Measurements from ENCODE around the gene HPS3.
A peak's percentile ranks its signal among the peaks of the same experiment; 100 is the strongest.
"Not testable (repeated sequence)": the region's sequence is repeated elsewhere in the genome, so short reads cannot be mapped to it uniquely, and the experiment has no call there.

Gene HPS3

DNA sequence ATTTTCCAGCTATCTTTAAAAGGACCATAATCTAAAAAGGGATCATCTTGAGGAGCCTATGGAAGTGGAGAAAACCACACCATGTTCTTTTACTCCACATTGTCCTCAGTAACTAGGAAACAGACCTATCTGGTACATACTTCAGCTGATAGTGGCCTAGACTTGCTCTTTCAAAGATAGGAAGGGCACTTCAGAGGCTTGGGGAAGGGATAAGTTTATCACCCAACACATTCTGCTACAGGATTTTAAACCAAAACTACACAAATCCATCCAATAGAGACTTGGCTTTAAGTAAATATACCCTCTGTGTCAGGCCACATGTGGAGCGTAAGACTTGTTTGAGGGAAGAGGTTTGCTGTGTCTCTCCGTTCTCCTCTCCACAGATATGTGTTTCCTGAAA, 56.8 kb downstream of the HPS3 start:
- DNase-seq (ENCODE audit: low read depth) = no peak

DNA sequence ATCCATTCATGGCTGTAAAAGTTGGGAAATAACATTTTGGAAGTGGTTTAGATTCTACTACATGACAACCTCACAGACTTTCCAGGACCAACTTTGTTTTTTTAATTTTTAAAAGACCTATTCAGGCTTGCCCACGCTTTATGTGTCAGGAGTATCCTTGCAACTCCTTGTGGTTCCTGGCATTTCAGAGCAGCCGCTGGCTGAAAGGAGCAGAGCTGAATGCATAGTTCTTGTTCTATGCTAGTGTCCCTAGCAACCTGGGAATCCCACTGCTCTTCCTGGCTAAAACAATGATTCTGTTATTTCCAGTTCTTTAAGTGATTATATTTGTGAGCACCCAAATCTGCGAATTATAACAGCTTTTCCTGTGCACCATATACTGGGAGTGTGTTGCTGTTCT, 57.3 kb downstream of the HPS3 start:
- no peak for DNase-seq (ENCODE audit: low read depth)

DNA sequence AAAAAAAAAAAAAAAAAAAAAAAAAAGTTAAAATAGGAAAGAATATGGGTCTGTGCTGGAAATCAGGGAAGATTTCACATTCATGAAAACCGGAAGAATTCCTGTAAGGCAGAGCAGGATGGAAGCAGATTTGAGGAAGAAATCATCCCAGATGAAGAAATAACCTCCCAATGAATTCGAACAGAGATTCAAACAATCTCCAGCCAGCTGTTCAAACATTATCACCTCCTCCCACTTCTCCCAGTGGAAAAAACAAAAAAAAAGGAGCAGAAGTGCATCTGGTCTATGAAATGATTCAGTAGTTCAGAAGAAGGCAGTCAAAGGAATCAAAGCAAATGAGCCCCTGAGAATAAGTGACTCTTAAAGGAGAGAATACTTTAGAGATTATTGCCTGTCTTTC, 59.1 kb downstream of the HPS3 start:
- DNase-seq (ENCODE audit: low read depth) = no peak

DNA sequence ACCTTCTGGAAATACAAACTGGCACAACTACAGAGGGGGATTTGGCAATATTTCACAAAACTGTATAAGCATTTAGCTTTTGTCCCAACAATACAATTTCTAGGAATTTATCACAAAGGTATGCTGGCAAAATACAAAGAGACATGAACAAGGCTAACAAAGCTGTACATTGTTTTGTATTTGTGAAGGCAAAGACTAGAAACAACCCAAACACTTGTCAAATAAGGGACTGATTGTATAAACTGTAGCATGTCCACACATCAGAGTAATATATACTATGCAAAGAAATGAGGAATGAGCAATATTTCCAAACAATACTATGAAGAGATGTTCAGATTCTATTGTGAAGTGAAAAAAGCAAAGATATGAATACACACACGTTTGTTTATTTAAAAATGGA, 65.8 kb downstream of the HPS3 start:
- DNase-seq (ENCODE audit: low read depth) = no peak

DNA sequence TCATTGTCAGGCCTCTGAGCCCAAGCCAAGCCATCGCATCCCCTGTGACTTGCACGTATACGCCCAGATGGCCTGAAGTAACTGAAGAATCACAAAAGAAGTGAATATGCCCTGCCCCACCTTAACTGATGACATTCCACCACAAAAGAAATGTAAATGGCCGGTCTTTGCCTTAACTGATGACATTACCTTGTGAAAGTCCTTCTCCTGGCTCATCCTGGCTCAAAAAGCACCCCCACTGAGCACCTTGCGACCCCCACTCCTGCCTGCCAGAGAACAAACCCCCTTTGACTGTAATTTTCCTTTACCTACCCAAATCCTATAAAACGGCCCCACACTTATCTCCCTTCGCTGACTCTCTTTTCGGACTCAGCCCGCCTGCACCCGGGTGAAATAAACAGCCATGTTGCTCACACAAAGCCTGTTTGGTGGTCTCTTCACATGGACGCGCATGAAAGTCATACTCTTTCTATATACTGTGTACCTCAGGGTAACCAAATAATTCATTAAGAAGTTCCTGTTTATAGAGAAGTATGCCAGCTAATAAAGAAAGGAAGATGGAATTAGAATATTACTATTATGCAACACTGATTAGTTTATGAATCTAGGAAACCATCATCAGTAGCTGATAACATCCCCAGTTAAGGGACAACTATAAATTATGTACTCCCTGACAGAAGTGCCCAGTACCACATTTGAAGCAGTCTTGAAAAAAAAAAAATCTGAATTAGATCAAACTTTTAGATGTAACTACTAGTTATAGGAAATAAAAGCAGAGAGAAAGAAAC, 67.6 kb downstream of the HPS3 start:
- DNase-seq (ENCODE audit: low read depth) = not testable (repeated sequence)

DNA sequence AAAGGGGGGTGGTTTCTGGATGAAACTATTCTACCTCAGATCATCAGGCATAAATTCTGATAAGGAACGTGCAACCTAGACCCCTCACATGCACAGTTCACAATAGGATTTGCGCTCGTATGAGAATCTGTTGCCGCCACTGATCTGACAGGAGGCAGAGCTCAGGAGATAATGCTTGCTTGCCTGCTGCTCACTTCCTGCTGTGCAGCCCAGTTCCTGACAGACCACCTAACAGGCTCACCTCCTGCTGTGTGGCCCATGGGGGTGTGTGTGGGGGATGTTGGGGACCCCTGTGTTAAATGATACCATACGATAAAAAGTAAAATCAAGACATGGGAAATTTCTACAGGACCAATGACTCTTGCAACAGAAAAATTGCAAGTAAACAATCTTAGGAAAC, 68.2 kb downstream of the HPS3 start:
- DNase-seq (ENCODE audit: low read depth) = no peak

DNA sequence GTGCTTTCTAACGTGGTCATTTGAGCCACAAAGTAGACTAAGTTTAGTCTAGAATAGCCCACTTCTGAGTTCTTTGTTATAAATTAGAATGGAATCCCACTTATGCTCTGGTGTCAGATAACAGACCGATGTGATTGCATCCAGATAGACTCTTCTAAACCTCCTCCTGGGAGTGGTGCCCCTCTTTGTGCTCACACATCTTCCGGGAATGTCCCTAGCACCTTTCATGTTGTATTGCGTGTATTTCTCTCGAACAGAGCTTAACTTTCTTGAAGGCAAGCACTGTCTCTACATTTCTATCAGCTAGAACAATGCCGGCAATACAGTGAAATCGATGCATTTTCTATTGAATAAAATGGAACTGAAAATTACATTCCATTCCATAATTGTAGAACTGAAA, 69.2 kb downstream of the HPS3 start:
- no peak for DNase-seq (ENCODE audit: low read depth)

DNA sequence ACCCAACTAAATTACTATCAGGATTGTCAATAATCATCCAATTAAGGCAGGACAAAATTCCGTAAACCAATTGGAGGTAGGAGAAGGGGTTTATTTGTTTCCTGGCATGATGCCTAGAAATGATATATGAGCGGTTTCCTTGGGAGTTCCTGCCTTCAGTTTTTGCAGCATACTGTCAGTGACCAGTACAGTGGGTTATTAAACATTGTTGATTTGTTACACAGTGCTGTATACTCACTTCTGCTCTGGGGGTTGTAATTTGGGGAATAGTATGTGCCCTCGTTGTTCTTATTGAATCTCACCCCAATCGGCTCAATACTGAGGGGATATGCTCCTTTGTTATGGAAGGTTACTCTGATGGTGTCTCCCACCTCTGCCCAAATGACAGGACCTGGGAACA, 70.0 kb downstream of the HPS3 start:
- DNase-seq (ENCODE audit: low read depth) = no peak

DNA sequence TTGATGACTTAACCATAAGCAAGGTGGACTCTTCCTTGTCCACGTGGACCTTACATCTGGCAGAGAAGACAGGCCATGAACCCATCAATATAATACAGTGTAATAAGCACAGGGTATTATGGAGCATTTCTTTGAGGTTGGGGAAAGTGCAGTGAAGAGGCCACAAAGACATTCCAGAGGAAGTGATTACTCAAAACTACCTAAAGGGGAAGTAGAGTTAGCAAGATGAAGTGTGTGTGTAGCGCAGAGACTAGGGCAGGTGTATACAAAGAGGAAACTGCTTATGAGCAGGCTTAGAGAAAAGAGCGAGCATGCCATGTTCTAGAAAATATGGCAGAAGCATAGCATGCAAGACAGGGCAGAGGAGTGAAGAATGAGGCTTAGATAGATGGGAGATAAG, 74.3 kb downstream of the HPS3 start:
- DNase-seq (ENCODE audit: low read depth) = no peak

DNA sequence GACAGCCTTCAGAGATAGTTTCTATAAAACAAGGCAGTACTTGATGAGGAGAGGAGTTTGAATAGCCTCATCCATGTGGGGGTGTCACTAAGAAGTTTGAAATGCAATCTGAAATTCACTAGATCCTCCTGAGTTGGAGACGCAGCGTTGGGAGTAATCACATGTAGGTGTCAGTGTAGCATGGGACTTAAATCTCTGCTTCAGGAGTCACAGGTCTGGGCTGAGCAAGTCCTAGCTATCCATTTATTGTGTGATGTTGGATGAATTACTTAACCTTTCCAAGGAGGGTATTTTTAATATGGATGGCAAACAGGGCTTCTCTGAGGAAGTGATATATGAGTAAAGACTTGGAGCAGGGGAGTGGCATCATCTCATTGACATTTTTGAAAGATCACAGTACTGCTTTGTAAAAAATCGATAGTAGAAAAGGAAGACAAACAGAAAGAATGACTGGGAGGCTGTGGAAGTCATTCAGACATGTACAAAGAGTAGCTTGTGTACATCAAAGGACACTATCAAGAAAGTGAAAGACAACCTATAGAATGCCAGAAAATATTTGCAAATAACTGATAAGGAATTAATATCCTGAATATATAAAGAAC, 75.1 kb downstream of the HPS3 start:
- no peak for DNase-seq (ENCODE audit: low read depth)

DNA sequence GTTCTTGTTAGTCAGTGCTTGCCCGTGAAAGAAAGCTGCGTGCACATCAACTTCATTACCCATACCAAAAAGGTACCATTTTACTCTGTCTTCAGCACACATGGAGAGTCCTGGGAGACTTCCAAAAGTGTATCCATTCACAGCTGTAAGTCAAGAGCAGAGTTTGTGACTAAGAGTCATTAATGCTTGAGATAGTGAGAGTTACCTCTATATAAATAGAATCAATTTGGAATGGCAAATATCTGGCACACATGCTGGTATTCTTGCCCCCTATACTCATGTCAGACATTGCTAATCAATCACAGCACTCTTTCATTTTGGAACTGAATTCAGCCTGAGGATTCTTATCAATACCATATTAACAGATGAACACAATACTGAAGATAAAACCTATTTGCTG, 78.0 kb downstream of the HPS3 start:
- no peak for DNase-seq (ENCODE audit: low read depth)

DNA sequence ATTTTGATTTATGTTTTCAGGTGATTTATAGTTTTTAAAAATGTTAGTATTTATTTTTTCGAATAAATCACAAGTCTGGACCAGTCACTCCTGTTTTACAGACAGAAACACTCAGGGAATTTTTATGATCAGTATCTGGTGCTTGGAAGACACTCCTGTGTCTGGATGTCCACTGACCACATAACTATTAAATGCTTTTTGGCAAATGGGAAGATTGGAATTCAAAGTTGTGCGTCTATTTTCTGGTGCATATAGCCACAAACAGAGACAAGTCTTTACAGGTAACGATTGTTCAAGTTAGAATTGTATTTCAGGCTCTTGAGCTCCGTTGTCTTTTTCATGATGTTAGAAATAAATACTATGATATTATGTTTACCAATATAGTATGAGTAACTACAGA, 80.0 kb downstream of the HPS3 start:
- DNase-seq (ENCODE audit: low read depth) = no peak

DNA sequence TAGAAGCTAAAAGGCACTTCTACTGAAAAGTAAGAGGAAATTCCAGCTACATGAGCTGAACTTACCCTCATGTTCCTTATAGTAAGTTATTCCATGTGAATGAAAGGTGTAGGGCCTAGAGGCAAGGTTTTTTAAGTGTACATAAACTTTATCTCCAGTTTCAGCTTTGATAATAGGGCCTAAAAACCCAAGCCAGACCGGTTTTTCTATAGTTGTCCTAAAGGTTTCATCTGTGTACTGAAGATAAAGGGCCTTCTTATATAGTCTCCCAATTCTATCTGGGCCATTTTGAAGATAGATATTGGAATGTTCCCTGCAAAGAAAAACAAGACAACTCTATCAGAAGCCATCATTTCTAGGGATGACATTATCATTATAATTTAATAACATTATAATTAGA, 82.9 kb downstream of the HPS3 start:
- DNase-seq (ENCODE audit: low read depth) = no peak

DNA sequence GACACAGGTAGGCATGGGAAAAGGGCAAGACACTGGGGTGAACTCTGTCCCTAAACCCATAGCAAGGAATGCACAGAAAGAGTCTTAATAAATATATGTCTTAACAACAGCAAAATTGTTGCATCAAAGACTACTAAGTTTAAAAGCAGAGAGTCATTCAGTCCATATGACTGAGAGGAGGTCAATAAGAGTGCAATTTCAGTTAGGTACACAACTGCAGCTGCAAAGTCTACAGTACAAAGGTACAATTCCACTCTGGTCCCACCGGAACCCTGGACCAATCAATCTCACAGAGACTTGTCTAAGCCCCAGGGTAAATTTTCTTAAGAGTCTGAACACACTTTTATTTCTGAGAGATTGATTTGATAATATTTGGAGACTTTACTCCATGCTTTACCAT, 85.3 kb downstream of the HPS3 start:
- DNase-seq (ENCODE audit: low read depth) = no peak

DNA sequence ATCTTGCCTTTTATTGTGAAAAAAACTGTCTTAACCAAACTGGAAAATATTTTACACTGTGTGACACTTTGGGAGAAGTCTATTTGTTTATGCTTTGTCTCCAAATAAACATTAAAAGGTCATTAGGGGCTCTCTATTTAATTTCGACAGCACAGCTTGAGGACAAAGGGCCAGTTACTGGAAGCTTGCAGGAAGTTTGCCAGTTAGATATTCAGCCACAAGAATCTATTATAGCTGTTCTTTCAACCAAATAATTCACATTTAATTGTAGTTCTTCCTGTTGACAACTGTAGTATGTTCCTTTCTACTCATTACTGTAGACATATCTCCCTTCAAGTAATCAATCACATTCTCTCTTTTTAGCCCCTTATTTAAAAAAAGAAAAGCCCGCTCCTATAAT, 86.1 kb downstream of the HPS3 start:
- peak; percentile 82 for DNase-seq (ENCODE audit: low read depth)

DNA sequence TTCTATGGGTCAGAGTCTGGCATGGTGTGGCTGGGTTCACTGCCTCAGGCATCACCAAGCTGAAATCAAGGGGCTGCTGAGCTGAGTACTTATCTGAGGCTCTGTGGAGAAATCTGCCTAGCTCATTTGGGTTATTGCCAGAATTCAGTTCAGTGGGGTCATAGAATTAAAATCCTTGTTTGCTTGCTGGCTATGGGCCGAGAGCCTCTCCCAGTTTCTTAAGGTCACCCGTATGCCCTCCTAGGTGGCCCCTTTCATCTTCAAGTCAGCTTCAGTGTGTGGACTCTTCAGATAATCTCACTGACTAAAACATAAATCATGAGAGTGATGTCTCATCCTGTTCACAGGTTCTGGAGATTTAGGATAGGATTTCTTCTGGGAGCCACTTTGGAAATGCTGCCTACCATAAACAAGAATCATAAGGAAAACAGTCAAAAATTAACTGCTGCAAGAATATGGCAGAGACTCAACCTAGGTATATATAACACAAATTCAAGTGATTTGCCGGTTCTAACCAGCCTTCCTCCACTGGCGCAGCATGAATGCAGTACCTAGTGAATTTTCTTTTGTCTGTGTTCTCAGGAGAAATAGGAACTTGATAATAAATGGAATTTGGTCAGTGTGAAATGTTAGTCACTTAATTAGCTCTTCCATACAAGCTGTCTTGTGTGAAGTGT, 86.9 kb downstream of the HPS3 start:
- DNase-seq (ENCODE audit: low read depth) = no peak

DNA sequence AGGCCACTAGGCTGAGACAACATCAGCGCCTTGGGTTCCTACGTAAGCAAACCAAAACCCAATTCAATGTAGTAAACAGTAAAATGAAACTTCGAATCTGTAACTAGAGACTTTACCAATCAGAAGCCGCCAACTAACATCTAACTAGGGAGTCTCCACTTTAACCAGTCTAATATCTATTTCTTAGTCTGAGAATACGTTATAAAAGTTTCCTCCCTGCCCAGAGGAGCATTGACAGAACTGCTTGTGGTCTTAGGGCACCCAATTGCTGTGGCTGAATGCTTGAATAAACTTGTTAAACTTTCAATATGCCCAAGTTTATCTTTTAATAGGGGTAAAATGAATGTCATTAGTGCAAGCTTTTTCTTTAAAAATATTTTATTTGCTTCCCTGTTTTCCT, 87.9 kb downstream of the HPS3 start:
- DNase-seq (ENCODE audit: low read depth) = no peak

DNA sequence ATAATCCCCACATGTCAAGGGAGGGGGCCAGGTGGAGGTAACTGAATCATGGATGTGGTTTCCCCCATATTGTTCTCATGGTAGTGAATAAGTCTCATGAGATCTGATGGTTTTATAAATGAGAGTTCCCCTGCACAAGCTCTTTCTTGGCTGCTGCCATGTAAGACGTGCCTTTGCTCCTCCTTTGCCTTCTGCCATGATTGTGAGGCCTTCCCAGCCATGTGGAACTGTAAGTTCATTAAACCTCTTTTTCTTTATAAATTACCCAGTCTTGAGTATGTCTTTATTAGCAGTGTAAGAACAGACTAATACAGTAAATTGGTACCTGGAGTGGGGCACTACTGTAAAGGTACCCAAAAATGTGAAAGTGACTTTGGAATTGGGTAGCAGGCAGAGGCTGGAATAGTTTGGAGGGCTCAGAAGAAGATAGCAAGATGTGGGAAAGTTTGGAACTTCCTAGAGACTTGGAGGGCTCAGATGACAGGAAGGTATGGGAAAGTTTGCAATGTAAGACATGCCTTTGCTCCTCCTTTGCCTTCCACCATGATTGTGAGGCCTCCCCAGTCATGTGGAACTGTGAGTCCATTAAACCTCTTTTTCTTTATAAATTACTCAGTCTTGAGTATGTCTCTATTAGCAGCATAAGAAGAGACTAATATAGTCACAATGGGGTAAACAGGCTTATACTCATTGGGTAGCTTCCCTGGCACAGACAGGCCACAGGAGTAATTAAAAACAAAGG, 90.1 kb downstream of the HPS3 start:
- DNase-seq (ENCODE audit: low read depth) = not testable (repeated sequence)

DNA sequence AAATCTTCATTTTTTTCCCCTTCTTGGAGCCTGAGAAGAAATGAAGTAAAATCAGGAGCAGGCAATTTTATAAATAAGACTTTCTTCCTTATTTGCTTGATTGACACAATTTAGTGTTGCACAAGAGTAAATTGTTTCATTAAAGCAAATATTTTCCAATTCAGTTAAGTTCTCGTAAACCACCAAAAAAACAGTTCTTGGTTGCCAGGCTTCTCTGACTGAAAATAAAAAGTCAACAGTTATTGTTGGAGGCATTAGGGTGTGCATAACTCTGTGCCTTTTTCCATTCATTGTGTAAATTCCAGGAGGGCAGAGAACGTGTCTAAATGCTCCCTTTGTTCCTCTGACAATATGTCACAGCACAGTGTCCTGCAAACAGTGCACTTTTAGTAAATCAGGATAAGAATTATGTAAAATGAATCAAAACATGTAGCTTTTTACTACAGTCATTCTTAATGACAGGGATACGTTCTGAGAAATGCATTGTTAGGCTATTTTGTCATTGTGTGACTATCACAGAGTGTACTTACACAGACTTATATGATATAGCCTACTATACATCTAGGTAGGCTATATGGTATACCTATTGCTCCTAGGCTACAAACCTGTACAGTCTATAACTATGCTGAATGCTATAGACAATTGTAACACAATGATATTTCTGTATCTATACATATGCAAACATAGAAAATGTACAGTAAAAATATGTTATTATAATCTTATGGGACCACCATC, 92.5 kb downstream of the HPS3 start, which contains the start of gene CP:
CP (minus strand) TSS at position 47 of the 735 bp plus-strand sequence; CDS start at position 10, 37 bp downstream.
- DNase-seq (ENCODE audit: low read depth) = peak; percentile 65
